ENCODE data around the gene PCDHA11. TPM values are rescaled to one million over a fixed set of nuclear protein-coding genes. Genes with fewer than 3 reads are reported as not detected.
"Not testable (repeated sequence)": the region's sequence is repeated elsewhere in the genome, so short reads cannot be mapped to it uniquely, and the experiment has no call there.

PCDHA11 gene
- total RNA-seq, 2 donors from 2014 or later = 0.08 to 0.09 TPM

GRCh38 chr5:140848139-140849102 lies 20.3 kb upstream of the PCDHA11 start, which contains the start of gene PCDHA9:
Gene PCDHA9 (plus strand): TSS chr5:140848382. CDS start chr5:140848496, 114 bp downstream.
- ATAC-seq; intact Hi-C loops (cut with DNase I, micrococcal nuclease); DNase-seq: not testable (repeated sequence)

GRCh38 chr5:140849831-140850634 lies 18.7 kb upstream of the PCDHA11 start:
- DNase-seq; ATAC-seq; intact Hi-C loops (cut with DNase I, micrococcal nuclease): not testable (repeated sequence)

GRCh38 chr5:140855772-140856674 lies 12.7 kb upstream of the PCDHA11 start, which contains the start of gene PCDHA10:
Gene PCDHA10 (plus strand): TSS chr5:140855897. CDS start chr5:140856049, 152 bp downstream.
- DNase-seq (no peak), ATAC-seq (no peak)
- intact Hi-C loops (cut with DNase I, micrococcal nuclease) = no loop called here

GRCh38 chr5:140857177-140857986 lies 11.4 kb upstream of the PCDHA11 start:
- DNase-seq = no peak
- no peak for ATAC-seq
- intact Hi-C loops (cut with DNase I, micrococcal nuclease) = no loop called here

- intact Hi-C loops (cut with DNase I, micrococcal nuclease) = no loop called here
- ATAC-seq = no peak
- DNase-seq = no peak
Measured at GRCh38 chr5:140857987-140858240, 10.8 kb upstream of the PCDHA11 start.

- ATAC-seq = no peak
- no peak for DNase-seq
- intact Hi-C loops (cut with DNase I, micrococcal nuclease) = no loop called here
Measured at GRCh38 chr5:140862441-140863295, 6.1 kb upstream of the PCDHA11 start.

GRCh38 chr5:140869555-140869886 lies 764 bp downstream of the PCDHA11 start:
- intact Hi-C loops (cut with DNase I, micrococcal nuclease) = no loop called here
- no peak for ATAC-seq
- DNase-seq = no peak

GRCh38 chr5:140870221-140871201 lies 1.8 kb downstream of the PCDHA11 start:
- intact Hi-C loops (cut with DNase I, micrococcal nuclease) = no loop called here
- no peak for DNase-seq
- no peak for ATAC-seq

GRCh38 chr5:140875085-140876065 lies 6.6 kb downstream of the PCDHA11 start, which contains the start of gene PCDHA12:
Gene PCDHA12 (plus strand): TSS chr5:140875308. CDS start chr5:140875473, 165 bp downstream.
- DNase-seq (no peak), ATAC-seq (no peak)
- intact Hi-C loops (cut with DNase I, micrococcal nuclease) = no loop called here

- DNase-seq; ATAC-seq; intact Hi-C loops (cut with DNase I, micrococcal nuclease): not testable (repeated sequence)
Measured at GRCh38 chr5:140876541-140877261, 7.9 kb downstream of the PCDHA11 start.

GRCh38 chr5:140877262-140877581 lies 8.5 kb downstream of the PCDHA11 start:
- no peak for ATAC-seq
- intact Hi-C loops (cut with DNase I, micrococcal nuclease) = no loop called here
- no peak for DNase-seq

GRCh38 chr5:140881889-140882590 lies 13.3 kb downstream of the PCDHA11 start, which contains the start of gene PCDHA13:
Gene PCDHA13 (plus strand): TSS chr5:140882124. CDS start chr5:140882269, 145 bp downstream.
- ATAC-seq = no peak

GRCh38 chr5:140882591-140882899 lies 13.8 kb downstream of the PCDHA11 start:
- DNase-seq (no peak), ATAC-seq (no peak)
- intact Hi-C loops (cut with DNase I, micrococcal nuclease) = no loop called here

More at GRCh38 chr5:140881889-140882590, 13.3 kb downstream of the PCDHA11 start, which contains the start of gene PCDHA13:
- DNase-seq = no peak
- intact Hi-C loops (cut with DNase I, micrococcal nuclease) = no loop called here

GRCh38 chr5:140883373-140883772 lies 14.6 kb downstream of the PCDHA11 start:
- DNase-seq (no peak), ATAC-seq (no peak)
- intact Hi-C loops (cut with DNase I, micrococcal nuclease) = no loop called here
